ENCODE results near the gene CDH9. TPM values are rescaled to one million over a fixed set of nuclear protein-coding genes. Genes with fewer than 3 reads are reported as not detected.

The CDH9 gene, protein sequence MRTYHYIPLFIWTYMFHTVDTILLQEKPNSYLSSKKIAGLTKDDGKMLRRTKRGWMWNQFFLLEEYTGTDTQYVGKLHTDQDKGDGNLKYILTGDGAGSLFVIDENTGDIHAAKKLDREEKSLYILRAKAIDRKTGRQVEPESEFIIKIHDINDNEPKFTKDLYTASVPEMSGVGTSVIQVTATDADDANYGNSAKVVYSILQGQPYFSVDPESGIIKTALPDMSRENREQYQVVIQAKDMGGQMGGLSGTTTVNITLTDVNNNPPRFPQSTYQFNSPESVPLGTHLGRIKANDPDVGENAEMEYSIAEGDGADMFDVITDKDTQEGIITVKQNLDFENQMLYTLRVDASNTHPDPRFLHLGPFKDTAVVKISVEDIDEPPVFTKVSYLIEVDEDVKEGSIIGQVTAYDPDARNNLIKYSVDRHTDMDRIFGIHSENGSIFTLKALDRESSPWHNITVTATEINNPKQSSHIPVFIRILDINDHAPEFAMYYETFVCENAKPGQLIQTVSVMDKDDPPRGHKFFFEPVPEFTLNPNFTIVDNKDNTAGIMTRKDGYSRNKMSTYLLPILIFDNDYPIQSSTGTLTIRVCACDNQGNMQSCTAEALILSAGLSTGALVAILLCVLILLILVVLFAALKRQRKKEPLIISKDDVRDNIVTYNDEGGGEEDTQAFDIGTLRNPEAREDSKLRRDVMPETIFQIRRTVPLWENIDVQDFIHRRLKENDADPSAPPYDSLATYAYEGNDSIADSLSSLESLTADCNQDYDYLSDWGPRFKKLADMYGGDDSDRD
- polyA plus RNA-seq (ENCODE audit: insufficient read length in 10 of 10): under 1 TPM in 2 of 10 donors, not detected in 8; 0.11 to 0.22 TPM
- long read RNA-seq, donor 1: 0 reads
- long read RNA-seq, donor 2: 0 reads
- long read RNA-seq, donor 3: 0 reads
- long read RNA-seq, donor 4: 0 reads
- long read RNA-seq, donor 5: 0 reads
- long read RNA-seq, donor 6: 0 reads
- long read RNA-seq, donor 7: 0 reads
- long read RNA-seq, donor 8: 0 reads
- long read RNA-seq, donor 9: 0 reads

DNA sequence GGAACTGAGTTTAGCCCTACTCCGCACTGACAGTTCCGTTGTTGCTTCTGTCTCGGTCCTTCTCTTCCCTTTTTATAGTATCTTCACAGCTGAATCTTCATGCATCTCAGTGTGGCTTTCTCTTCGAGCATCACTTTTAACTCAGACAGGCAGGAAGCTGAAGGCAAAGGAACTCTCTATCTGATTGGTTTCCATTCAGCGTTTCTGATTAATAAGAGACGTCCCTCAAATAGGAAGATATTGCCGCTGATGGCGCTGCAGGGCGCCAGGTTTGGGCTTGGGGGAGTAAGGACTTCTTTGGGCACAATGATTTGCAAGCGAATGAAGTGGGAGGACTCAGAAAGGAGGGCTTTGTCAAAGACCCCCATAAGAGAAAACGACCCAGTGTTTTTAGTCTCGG is at the start of gene CDH9:
Gene CDH9, minus strand, starts transcription at position 111 of the 400 bp plus-strand sequence. CDS start 50,253 bp downstream, outside the sequence.
- DNase-seq: peak in 2 of 3 donors; percentile 1 to 14

- peak in 2 of 3 donors; percentile 6 to 21 for DNase-seq
These were observed 49.4 kb upstream of the CDH9 start for GRCh38 chr5:27087747-27088146.

DNA sequence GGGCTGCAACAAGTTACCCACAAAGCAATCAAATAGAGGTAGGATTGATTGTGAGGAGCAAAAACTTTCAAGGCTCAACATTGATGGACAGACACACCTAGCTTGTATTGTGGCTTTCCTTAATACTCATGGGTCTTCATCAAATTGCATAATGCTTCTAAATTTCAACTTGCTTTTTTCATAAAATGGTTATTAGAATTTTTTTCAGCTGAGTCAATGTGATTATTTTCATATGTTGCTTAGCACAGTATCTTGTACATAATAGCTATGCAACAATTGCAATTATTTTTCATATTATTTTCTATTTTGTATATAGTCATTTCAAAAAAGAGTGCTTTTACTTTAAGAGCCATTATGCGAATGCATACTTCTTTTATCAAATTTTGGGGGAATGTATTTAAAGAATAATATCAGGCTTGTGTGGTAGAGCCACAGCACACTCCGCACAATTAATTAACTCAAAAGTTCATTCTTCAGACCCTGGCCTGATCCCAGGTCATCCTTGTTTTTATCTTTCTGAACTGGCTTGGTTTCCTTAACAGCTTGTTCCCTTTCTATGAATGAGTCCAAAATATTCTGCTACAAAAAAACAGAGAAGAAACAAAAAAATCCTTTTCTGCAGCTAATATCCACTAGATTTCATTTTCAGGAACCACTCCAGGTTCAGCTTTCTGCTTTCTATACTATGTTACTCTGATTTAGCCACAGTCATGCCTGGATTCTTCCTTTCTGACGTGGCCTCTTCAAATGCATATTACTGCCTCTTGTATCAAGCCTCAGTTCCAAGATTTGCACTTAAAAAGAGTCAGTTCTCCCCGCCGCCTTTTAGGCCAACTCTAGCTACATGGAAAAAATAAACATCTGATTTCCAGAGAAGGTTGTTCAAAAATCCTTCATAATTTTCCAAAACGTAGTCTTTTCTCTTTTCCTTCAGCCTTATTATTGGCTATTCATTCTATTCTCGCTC is 45.3 kb upstream of the CDH9 start:
- DNase-seq: peak; percentile 46 to 68 (median 57)

GRCh38 chr5:27080147-27080546 is 41.8 kb upstream of the CDH9 start:
- DNase-seq: no peak

- no peak for DNase-seq
These were observed 24.1 kb upstream of the CDH9 start for GRCh38 chr5:27062451-27062850.

- no peak for DNase-seq
These were observed 10.1 kb upstream of the CDH9 start for GRCh38 chr5:27048510-27048909.

GRCh38 chr5:27041372-27041771 is 3.0 kb upstream of the CDH9 start:
- no peak for DNase-seq

- no peak for DNase-seq
These were observed 3.8 kb downstream of the CDH9 start for GRCh38 chr5:27034565-27034964.

GRCh38 chr5:27026801-27027200 is 11.6 kb downstream of the CDH9 start:
- no peak for DNase-seq

DNA sequence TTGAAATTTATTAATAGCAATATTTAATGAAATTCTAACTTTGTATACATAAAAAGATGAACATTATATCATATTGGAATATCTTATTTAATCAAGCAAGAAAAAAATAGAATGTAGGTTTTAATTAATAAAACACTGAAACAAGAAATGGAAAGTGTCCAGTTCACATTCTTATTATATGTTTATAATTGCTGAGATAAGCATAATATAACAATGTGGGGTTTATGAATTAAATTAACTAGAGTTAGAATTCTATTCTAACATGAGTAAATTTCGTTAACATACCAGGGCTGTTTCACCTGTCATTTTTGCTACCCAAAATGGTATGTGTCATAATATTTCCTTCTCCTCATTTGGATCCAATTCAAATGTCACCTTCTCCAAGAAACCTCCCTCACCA is 12.3 kb downstream of the CDH9 start:
- no peak for DNase-seq

- peak in 1 of 3 donors; percentile 27 for DNase-seq
These were observed 16.9 kb downstream of the CDH9 start for GRCh38 chr5:27021471-27021870.

GRCh38 chr5:27020973-27021372 is 17.4 kb downstream of the CDH9 start:
- peak; percentile 9 to 46 (median 24) for DNase-seq

DNA sequence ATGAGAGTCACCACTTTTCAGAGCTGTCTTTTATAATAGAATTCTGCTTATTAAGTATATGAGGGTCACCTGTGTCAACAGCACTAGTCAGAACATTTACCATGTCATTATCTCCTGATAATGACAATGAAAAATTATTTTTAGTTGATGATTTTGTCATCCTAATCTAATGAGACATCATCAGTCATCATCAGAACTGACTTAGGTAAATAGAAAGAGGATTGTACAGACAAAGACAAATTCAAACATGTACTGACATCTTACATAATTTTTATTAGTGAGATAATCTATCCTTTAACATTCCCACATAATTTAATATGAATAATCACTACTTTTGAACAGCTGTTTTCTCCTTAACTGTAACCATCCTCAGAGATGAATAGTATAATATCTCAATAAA is 22.6 kb downstream of the CDH9 start:
- DNase-seq: no peak

DNA sequence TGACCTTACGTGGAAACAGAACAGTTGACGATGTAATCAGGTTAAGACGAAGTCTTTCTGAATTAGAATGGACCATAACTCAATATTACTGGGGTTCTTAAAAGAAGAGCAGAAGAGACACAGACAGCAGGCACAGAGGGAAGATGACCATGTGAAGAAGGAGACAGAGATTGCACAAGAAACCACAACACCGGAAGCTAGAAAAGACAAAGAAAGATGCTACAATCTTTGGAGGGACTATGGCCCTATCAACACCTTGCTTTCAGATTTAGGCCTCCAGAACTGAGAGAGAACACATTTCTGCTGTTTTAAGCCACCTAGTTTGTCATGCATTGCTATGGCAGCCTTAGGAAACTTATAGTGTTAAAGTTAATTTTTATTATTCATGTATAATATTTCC is 27.1 kb downstream of the CDH9 start:
- DNase-seq: no peak

- DNase-seq: no peak
These were observed 27.7 kb downstream of the CDH9 start for GRCh38 chr5:27010646-27011045.

DNA sequence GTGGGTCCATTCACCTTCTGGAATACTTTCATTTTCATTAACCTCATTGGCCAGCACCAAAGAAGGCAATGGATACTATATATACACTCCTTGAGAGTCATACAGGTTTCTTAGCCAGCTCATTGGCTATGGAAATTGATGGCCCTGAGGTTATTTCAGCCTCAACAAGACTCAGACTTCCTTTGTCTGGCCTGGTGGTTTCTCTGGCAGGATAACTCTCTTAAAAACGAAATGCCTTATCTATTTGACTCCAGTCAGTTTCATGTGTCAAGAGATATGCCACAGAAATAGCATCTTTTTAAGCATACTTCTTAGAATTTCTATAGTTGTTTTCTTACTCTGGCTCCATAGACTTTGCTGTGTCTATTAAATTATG is 28.9 kb downstream of the CDH9 start:
- no peak for DNase-seq

- DNase-seq: no peak
These were observed 29.5 kb downstream of the CDH9 start for GRCh38 chr5:27008604-27009539.

DNA sequence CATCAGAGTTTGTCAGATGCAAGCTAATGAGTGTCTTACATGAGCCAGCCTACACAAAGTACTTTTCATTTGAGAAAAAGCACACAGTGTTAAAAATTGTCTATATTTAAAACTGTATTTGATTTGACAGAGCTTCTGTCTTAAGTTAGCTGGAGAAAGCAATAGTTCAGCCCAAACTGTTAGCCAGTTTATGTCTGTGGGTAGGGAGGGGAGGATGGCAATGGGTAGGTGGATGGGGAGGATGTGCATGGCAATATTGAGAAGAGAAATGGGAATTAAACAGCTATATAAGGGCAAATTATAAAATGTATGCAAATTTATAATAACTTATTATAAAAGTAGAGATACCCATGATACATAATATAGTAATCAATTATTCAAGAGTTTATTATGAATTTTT is 31.3 kb downstream of the CDH9 start:
- DNase-seq: no peak

DNA sequence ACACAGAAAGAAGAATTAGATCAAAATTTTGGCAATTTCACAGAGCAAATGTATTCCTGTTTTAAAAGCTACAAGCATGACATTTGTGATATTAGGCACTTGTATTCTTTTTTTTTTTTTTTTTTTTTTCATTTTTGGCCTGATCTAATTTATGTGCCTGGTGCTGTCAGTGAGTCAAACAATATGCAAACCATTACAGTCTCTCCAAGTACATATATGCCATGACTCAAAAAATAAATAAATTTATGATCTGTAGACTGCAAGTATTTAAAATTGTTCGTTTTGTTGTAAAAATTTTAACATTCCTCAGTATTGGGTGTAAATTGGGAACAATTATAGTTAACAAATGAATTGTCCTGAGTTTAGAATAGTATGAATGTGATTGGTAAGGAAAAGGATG is 51.4 kb downstream of the CDH9 start:
- no peak for DNase-seq

DNA sequence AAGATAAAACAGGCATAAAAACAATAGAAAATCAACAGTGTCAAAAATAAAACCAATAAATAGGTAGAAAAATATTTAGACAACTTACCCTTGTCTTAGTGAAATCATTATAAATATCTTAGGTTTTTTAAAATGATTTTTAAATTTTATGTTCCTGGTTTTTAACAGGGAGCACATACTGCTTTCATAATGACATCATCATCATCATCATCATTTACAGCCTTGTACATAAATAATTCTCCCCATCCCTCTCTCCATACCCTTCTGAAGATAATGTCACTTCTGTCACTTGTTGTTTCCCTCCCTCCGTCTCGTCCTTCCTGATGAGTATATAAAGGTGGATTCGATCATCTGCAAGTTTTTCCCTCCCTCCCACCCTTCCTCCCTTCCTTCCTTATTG is 56.6 kb downstream of the CDH9 start:
- DNase-seq: no peak
